Lung (tissue), 12 donors: ENCODE data around the gene ZNF891. TPM values are rescaled to one million over a fixed set of nuclear protein-coding genes. Genes with fewer than 3 reads are reported as not detected.

Source experiments
- ATAC-seq: fragments of 200-7000 bp; cut with Tn5 transposase; one replicate; pipeline ENCODE4 v1.9.1; 2020; ENCODE audit warnings: moderate number of reproducible peaks; ENCODE audit not compliant: insufficient read depth, low FRiP score
- DNase-seq, 3 donors: peaks; one replicate each; pipeline ENCODE4 v3.0.0-alpha.2; 2013 to 2017
- H3K27ac ChIP-seq, 2 donors: one replicate each; pipeline ENCODE4 v1.5.1; 2013; ENCODE audit warnings: mild to moderate bottlenecking in 2 of 2, moderate library complexity in 2 of 2, control low read depth in 1 of 2, inconsistent platforms in 1 of 2, low read depth in 1 of 2, low read length in 1 of 2
- H3K27me3 ChIP-seq, 3 donors: one replicate each; pipeline ENCODE4 v1.5.1; 2013; ENCODE audit warnings: low read length in 2 of 3; ENCODE audit not compliant: control insufficient read depth in 3 of 3, insufficient read depth in 3 of 3
- H3K36me3 ChIP-seq, 4 donors: one replicate each; pipeline ENCODE4 v1.5.1; 2013; ENCODE audit warnings: low read length in 4 of 4, mild to moderate bottlenecking in 1 of 4, moderate library complexity in 1 of 4; ENCODE audit not compliant: control insufficient read depth in 4 of 4, insufficient read depth in 4 of 4
- H3K4me1 ChIP-seq, 5 donors: one replicate each; pipeline ENCODE4 v1.5.1; 2013; ENCODE audit warnings: low read length in 5 of 5, mild to moderate bottlenecking in 2 of 5, moderate library complexity in 1 of 5; ENCODE audit not compliant: control insufficient read depth in 5 of 5, insufficient read depth in 5 of 5
- H3K4me3 ChIP-seq: one replicate; pipeline ENCODE4 v1.5.1; 2013; ENCODE audit warnings: mild to moderate bottlenecking, control low read depth, moderate library complexity
- H3K9ac ChIP-seq, 2 donors: one replicate each; pipeline ENCODE4 v1.5.1; 2013; ENCODE audit warnings: low read length in 2 of 2, control low read depth in 1 of 2; ENCODE audit not compliant: insufficient read depth in 1 of 2
- H3K9me3 ChIP-seq, 4 donors: one replicate each; pipeline ENCODE4 v1.5.1; 2013; ENCODE audit warnings: low read length in 3 of 4, mild to moderate bottlenecking in 1 of 4, moderate library complexity in 1 of 4; ENCODE audit not compliant: control insufficient read depth in 4 of 4, insufficient read depth in 3 of 4
- WGBS, 2 donors: extraction: QIAGEN DNeasy Blood & Tissue Kit; methylation state at CpG; one replicate each; pipeline ENCODE4 v1.1.7; 2013; 5-methylcytosine and 5-hydroxymethylcytosine counted together
- polyA plus RNA-seq, 2 donors: library from polyadenylated mRNA; stranded (reverse); fragments of 200-250 nt; gene quantifications; one replicate each; pipeline ENCODE4 v1.2.1, GENCODE V29; 2013
- total RNA-seq, 2 donors: library from RNA; depleted of rRNA in 1 of 2; stranded (reverse); fragments of >200 nt in 1 of 2; gene quantifications; one replicate each; pipeline ENCODE4 v1.2.1, GENCODE V29; 2014 to 2021
- TF ChIP-seq, protein P1 (sequence below): IDR thresholded peaks from 2 replicates; pipeline ENCODE4 v1.5.1; 2012; ENCODE audit warnings: mild to moderate bottlenecking; ENCODE audit errors: control extremely low read depth, extremely low read depth
- donor health status: control.
- donor health status: control.
- donor health status: Bipolar disorder and iron deficiency.
- donor health status: healthy.
- donor health status: DM: yes; HTN: yes; CAD: no.

Gene ZNF891
- total and polyA plus RNA-seq, 4 donors = 0.26 to 6.2 (median 1.1) TPM

DNA sequence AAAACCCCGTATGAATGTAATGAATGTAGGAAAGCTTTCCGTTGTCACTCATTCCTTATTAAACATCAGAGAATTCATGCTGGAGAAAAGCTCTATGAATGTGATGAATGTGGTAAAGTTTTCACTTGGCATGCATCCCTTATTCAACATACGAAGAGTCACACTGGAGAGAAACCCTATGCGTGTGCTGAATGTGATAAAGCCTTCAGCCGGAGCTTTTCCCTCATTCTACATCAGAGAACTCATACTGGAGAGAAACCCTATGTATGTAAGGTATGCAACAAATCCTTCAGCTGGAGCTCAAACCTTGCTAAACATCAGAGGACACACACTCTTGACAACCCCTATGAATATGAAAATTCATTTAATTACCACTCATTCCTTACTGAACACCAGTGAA is 23.8 kb downstream of the ZNF891 start:
- DNase-seq (no peak), ATAC-seq (no peak)
- TF ChIP-seq, protein P1, sequence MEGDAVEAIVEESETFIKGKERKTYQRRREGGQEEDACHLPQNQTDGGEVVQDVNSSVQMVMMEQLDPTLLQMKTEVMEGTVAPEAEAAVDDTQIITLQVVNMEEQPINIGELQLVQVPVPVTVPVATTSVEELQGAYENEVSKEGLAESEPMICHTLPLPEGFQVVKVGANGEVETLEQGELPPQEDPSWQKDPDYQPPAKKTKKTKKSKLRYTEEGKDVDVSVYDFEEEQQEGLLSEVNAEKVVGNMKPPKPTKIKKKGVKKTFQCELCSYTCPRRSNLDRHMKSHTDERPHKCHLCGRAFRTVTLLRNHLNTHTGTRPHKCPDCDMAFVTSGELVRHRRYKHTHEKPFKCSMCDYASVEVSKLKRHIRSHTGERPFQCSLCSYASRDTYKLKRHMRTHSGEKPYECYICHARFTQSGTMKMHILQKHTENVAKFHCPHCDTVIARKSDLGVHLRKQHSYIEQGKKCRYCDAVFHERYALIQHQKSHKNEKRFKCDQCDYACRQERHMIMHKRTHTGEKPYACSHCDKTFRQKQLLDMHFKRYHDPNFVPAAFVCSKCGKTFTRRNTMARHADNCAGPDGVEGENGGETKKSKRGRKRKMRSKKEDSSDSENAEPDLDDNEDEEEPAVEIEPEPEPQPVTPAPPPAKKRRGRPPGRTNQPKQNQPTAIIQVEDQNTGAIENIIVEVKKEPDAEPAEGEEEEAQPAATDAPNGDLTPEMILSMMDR = no peak
- no peaks in the 10 kb centered on the region for H3K27me3 ChIP-seq
- H3K4me1 ChIP-seq = no peaks in the 10 kb centered on the region
- H3K27ac ChIP-seq = no peak overlapping the region
- WGBS, 2 donors = 95 to 97% methylated on average over 5 of the region's 5 CpGs
- H3K4me3 ChIP-seq = no peak overlapping the region
- peaks cover 14 to 78% (median 55%) of the 10 kb centered on the region in 4 donors for H3K36me3 ChIP-seq
- H3K9me3 ChIP-seq = peaks cover 21 to 77% (median 70%) of the 10 kb centered on the region in 4 donors
- H3K9ac ChIP-seq = no peak overlapping the region

DNA sequence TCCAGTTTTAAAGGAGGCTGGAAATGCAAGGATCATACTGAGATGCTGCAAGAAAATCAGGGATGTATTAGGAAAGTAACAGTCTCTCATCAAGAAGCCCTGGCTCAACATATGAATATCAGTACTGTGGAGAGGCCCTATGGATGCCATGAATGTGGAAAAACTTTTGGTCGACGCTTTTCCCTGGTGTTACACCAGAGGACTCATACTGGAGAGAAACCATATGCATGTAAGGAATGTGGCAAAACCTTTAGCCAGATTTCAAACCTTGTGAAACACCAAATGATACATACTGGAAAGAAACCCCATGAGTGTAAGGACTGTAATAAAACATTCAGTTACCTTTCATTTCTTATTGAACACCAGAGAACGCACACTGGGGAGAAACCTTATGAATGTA is 24.5 kb downstream of the ZNF891 start:
- H3K27me3 ChIP-seq = no peaks in the 10 kb centered on the region
- ATAC-seq (no peak), DNase-seq (no peak)
- H3K9ac ChIP-seq = no peak overlapping the region
- TF ChIP-seq, protein P1 = no peak
- no peaks in the 10 kb centered on the region for H3K4me1 ChIP-seq
- WGBS, 2 donors = 97 to 98% methylated on average over 3 of the region's 3 CpGs
- peaks cover 17 to 83% (median 61%) of the 10 kb centered on the region in 4 donors for H3K36me3 ChIP-seq
- peaks cover 22 to 75% (median 72%) of the 10 kb centered on the region in 4 donors for H3K9me3 ChIP-seq
- no peak overlapping the region for H3K27ac ChIP-seq
- H3K4me3 ChIP-seq = no peak overlapping the region

DNA sequence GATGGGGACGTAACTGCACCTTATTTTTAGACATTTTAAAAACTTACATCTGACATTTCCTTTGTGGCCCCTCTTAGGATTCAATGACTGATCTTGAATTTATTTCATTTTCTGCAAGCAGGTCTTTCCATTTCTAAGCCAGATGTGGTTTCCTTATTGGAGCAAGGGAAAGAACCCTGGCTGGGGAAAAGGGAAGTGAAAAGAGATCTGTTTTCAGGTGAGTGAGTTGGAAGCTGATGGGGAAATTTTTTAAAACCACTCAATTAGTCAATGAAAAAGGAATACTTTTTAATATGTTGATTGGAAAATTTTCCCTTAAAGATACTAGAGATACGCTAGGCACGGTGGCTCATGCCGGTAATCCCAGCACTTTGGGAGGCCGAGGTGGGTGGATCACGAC is 46.7 kb downstream of the ZNF891 start:
- no peak for DNase-seq
- Histone ChIP-seq H3K27ac (no peak overlapping the region), H3K9ac (no peak overlapping the region), H3K9me3 (peaks cover 25 to 43% (median 33%) of the 10 kb centered on the region in 4 donors), H3K36me3 (peaks cover 18 to 67% (median 54%) of the 10 kb centered on the region in 4 donors), H3K4me3 (no peak overlapping the region), H3K4me1 (peaks cover 0 to 12% (median 0%) of the 10 kb centered on the region in 5 donors), H3K27me3 (no peaks in the 10 kb centered on the region)
- TF ChIP-seq, protein P1 = no peak
- 97 to 100% methylated on average over 6 of the region's 6 CpGs for WGBS, 2 donors
- no peak for ATAC-seq
